AG04449 (cell line): ENCODE results near the gene UBAP1L.

ENCODE experiments used
- CTCF ChIA-PET: fragments of 350-600 bp; formaldehyde crosslinking; extraction: SDS; loops from one replicate; lab custom pipeline; 2021; ENCODE audit warnings: antibody characterized with exemption; lab: Yijun Ruan, JAX
- POLR2A ChIA-PET: fragments of 400-600, 350-600 bp; formaldehyde crosslinking; extraction: SDS; loops from one replicate; lab custom pipeline; 2020; ENCODE audit warnings: antibody characterized with exemption, inconsistent platforms; lab: Yijun Ruan, JAX
- DNase-seq: peaks from one replicate; pipeline ENCODE4 v3.0.0-alpha.2; 2010; ENCODE audit warnings: low read depth, low spot score
- H3K4me3 ChIP-seq: 2 replicates; pipeline ENCODE4 v1.5.1; 2011; ENCODE audit warnings: low read depth, mild to moderate bottlenecking, control low read depth, low read length
- TF ChIP-seq, protein P1 (sequence below): IDR thresholded peaks from one replicate; pipeline ENCODE4 v1.5.1; 2011; ENCODE audit warnings: mild to moderate bottlenecking, moderate library complexity, low read length, control low read depth, inconsistent platforms; ENCODE audit not compliant: insufficient read depth; ENCODE audit errors: missing control alignments

Gene UBAP1L

DNA sequence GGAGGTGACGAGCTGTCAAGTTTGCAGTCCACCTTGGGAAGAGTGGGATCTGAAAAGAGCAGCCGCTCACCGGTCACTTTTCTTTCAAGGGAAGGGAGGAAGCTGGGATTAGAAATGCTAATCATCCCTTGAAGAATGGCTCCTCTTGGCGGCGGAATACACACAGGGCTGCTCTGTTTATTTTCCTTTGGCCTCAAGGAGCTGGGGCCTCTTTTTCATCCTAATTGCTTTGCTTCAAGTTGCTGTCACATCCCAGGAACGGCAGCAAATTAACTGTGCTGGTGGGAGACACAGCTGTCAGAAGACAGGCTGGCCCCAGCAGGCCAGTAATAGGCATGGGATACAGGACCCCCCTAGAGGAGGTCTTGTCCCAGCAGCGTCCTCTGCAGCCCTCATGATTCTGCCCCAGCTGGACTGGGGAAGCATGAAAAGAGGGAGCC is 31.7 kb downstream of the UBAP1L start:
- ChIA-PET CTCF (interaction anchor here (0.7 to 14.3 kb wide), 13 partner anchors 10 to 351 kb away, joined by 3 to 338 read pairs (median 11); partner anchors contain the start of genes RASL12, SLC51B and UBAP1L), POLR2A (no interaction called here)
- no peak overlapping the region for H3K4me3 ChIP-seq
- TF ChIP-seq, protein P1, sequence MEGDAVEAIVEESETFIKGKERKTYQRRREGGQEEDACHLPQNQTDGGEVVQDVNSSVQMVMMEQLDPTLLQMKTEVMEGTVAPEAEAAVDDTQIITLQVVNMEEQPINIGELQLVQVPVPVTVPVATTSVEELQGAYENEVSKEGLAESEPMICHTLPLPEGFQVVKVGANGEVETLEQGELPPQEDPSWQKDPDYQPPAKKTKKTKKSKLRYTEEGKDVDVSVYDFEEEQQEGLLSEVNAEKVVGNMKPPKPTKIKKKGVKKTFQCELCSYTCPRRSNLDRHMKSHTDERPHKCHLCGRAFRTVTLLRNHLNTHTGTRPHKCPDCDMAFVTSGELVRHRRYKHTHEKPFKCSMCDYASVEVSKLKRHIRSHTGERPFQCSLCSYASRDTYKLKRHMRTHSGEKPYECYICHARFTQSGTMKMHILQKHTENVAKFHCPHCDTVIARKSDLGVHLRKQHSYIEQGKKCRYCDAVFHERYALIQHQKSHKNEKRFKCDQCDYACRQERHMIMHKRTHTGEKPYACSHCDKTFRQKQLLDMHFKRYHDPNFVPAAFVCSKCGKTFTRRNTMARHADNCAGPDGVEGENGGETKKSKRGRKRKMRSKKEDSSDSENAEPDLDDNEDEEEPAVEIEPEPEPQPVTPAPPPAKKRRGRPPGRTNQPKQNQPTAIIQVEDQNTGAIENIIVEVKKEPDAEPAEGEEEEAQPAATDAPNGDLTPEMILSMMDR, result peak; percentile 23
- DNase-seq, result no peak

- POLR2A ChIA-PET, result no interaction called here
- no peak for DNase-seq
- H3K4me3 ChIP-seq, result no peak overlapping the region
- CTCF ChIA-PET, result interaction anchor here (0.7 to 14.3 kb wide), 12 partner anchors 9 to 350 kb away, joined by 3 to 338 read pairs (median 25); partner anchors contain the start of genes RASL12, SLC51B and UBAP1L
- TF ChIP-seq, protein P1, result no peak
Observed at GRCh38 chr15:65082303-65082953, 32.6 kb downstream of the UBAP1L start.

- no peak for DNase-seq
Observed at GRCh38 chr15:65081758-65082157, 33.2 kb downstream of the UBAP1L start.

DNA sequence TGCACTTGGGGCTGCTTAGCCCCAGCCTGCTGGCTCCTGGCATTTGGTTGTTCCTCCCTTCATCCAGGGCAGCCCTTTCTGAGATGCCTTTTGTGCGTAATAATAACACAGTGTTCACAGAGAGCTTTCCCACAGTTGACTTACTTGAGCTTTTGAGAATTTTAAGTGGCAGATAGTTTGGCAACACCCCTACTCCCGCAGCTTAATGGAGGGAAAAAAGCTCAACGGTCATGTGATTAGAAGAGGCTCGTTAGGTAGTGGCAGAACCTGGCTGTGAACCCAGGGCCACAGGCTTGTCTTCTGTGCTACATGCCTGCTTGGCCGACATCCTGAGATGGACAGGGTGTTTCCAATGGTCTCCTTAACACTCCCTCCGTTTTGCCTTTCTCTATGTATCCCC is 33.7 kb downstream of the UBAP1L start:
- ChIA-PET POLR2A (no interaction called here), CTCF (interaction anchor here (2.6 to 14.3 kb wide), 6 partner anchors 8 to 47 kb away, joined by 9 to 338 read pairs (median 95); partner anchors contain the start of gene RASL12)
- H3K4me3 ChIP-seq, result no peak overlapping the region
- DNase-seq, result no peak
- TF ChIP-seq, protein P1, result no peak

More at GRCh38 chr15:65081758-65082157, 33.2 kb downstream of the UBAP1L start:
- H3K4me3 ChIP-seq, result no peak overlapping the region
- ChIA-PET POLR2A (no interaction called here), CTCF (interaction anchor here (2.6 to 14.3 kb wide), 6 partner anchors 8 to 47 kb away, joined by 9 to 338 read pairs (median 95); partner anchors contain the start of gene RASL12)
- TF ChIP-seq, protein P1, result no peak

GRCh38 chr15:65079580-65079979 is 35.4 kb downstream of the UBAP1L start:
- ChIA-PET POLR2A (interaction anchor here (1.1 kb wide), 1 partner anchor 10 kb away, joined by 3 read pairs; no protein-coding TSS in a partner anchor), CTCF (interaction anchor here (2.4 to 14.3 kb wide), 8 partner anchors 8 to 347 kb away, joined by 12 to 338 read pairs (median 77); partner anchors contain the start of gene RASL12)
- no peak overlapping the region for H3K4me3 ChIP-seq
- TF ChIP-seq, protein P1, result no peak
- DNase-seq, result no peak

DNA sequence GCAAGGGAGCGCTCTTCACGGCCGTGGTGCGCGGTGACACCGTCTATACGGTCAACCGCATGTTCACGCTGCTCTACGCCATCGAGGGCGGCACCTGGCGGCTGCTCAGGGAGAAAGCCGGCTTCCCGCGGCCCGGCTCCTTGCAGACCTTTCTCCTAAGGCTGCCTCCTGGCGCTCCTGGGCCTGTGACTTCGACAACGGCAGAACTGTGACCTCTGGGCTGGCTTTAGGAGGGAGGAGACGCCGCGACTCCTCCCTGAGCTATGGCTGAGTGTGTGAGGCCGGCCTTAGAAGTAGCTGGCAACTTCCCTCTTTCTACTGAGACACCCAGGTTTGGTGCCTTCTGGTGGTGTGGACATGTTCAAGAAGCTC is 37.0 kb downstream of the UBAP1L start:
- TF ChIP-seq, protein P1, result peak; percentile 85

More for the DNA sequence above, 37.0 kb downstream of the UBAP1L start:
- ChIA-PET POLR2A (no interaction called here), CTCF (interaction anchor here (0.6 to 14.3 kb wide), 20 partner anchors 10 to 391 kb away, joined by 3 to 338 read pairs (median 5); partner anchors contain the start of gene RASL12)
- DNase-seq, result no peak
- H3K4me3 ChIP-seq, result no peak overlapping the region
